HepG2 (cell line): Measurements from ENCODE around the gene TOMM20. TPM values are rescaled to one million over a fixed set of nuclear protein-coding genes. Genes with fewer than 3 reads are reported as not detected.

ENCODE experiments used
- FIP1L1 ChIP-seq: fragments of 200-400 bp; formaldehyde crosslinking; IDR thresholded peaks from 2 replicates; pipeline ENCODE4 v1.6.1; 2018; ENCODE audit warnings: low read depth, mild to moderate bottlenecking, low read length, moderate library complexity, borderline replicate concordance; ENCODE audit not compliant: insufficient read depth
- FOSL2 ChIP-seq: sonication (generic); formaldehyde crosslinking; IDR thresholded peaks from 2 replicates; pipeline ENCODE4 v1.4.0; 2020; ENCODE audit warnings: missing genetic modification reagents
- FOXA1 ChIP-seq, 2 experiments: fragments of 450-650 bp in 1 of 2; sonication (generic) in 1 of 2; formaldehyde crosslinking in 1 of 2; IDR thresholded peaks; 2 replicates each; pipeline versions ENCODE4 v1.4.0 to v1.6.1; 2016 to 2020; ENCODE audit warnings: missing genetic modification reagents in 1 of 2
- FOXA3 ChIP-seq: IDR thresholded peaks from 2 replicates; pipeline ENCODE4 v1.6.1; 2016; ENCODE audit warnings: missing genetic modification reagents, missing compliant biosample characterization
- HMG20B ChIP-seq: conservative IDR thresholded peaks from 2 replicates; pipeline ENCODE4 v1.6.1; 2016; ENCODE audit warnings: missing genetic modification reagents, missing compliant biosample characterization
- IKZF4 ChIP-seq: sonication (generic); formaldehyde crosslinking; IDR thresholded peaks from 2 replicates; pipeline ENCODE4 v1.5.1; 2020; ENCODE audit warnings: borderline replicate concordance, mild to moderate bottlenecking, low read depth, missing genetic modification reagents; ENCODE audit errors: not compliant biosample characterization
- KLF15 ChIP-seq: sonication (generic); formaldehyde crosslinking; IDR thresholded peaks from 2 replicates; pipeline ENCODE4 v1.8.1; 2023; ENCODE audit warnings: borderline replicate concordance, mild to moderate bottlenecking, inconsistent platforms, missing genetic modification reagents, mixed read lengths
- NR2C2 ChIP-seq: sonication (generic); formaldehyde crosslinking; IDR thresholded peaks from 2 replicates; pipeline ENCODE4 v1.4.0; 2020; ENCODE audit warnings: missing genetic modification reagents, mild to moderate bottlenecking, moderate library complexity, borderline replicate concordance
- SAP130 ChIP-seq: IDR thresholded peaks from 2 replicates; pipeline ENCODE4 v1.6.1; 2016; ENCODE audit warnings: low read depth
- SMAD1 ChIP-seq: sonication (generic); formaldehyde crosslinking; IDR thresholded peaks from 2 replicates; pipeline ENCODE4 v1.4.0; 2020; ENCODE audit warnings: missing genetic modification reagents, low read depth, mild to moderate bottlenecking, borderline replicate concordance
- ZNF264 ChIP-seq: sonication (generic); formaldehyde crosslinking; IDR thresholded peaks from 2 replicates; pipeline ENCODE4 v1.4.0; 2020; ENCODE audit warnings: missing genetic modification reagents
- ZNF678 ChIP-seq: sonication (generic); formaldehyde crosslinking; IDR thresholded peaks from 2 replicates; pipeline ENCODE4 v1.4.0; 2020; ENCODE audit warnings: mild to moderate bottlenecking, missing genetic modification reagents
- ZNF749 ChIP-seq: sonication (generic); formaldehyde crosslinking; IDR thresholded peaks from 2 replicates; pipeline ENCODE4 v1.8.0; 2022; ENCODE audit warnings: mild to moderate bottlenecking, missing genetic modification reagents, moderate library complexity, borderline replicate concordance
- ZNF780A ChIP-seq: sonication (generic); formaldehyde crosslinking; IDR thresholded peaks from 2 replicates; pipeline ENCODE4 v1.8.0; 2022; ENCODE audit warnings: mild to moderate bottlenecking, missing genetic modification reagents, moderate library complexity
- polyA plus RNA-seq, 8 experiments: library from polyadenylated mRNA; depleted of rRNA in 3 of 8; stranded (reverse) in 7 of 8; unstranded in 1 of 8; fragments of >200 nt; fragmentation: Illumina TruSeq in 4 of 8; extraction: Trizol in 4 of 8; gene quantifications; 2 replicates each; pipeline versions ENCODE4 v1.2.1 to v1.2.3, GENCODE V29; 2011 to 2016; ENCODE audit warnings: low read depth in 4 of 8, missing spikeins in 1 of 8, mixed read lengths in 1 of 8; ENCODE audit not compliant: insufficient read depth in 1 of 8
- total RNA-seq, 5 experiments: library from RNA; depleted of rRNA; stranded (reverse); fragments of >200 nt; fragmentation: Illumina TruSeq; extraction: Trizol; gene quantifications; 2 replicates each; pipeline ENCODE4 v1.2.3, GENCODE V29; 2016; ENCODE audit warnings: low read depth in 1 of 5
- TF ChIP-seq, protein P1 (sequence below): sonication (generic); formaldehyde crosslinking; IDR thresholded peaks from 2 replicates; pipeline ENCODE4 v1.4.0; 2020; ENCODE audit warnings: missing genetic modification reagents, borderline replicate concordance
- TF ChIP-seq, protein P2 (sequence below): sonication (generic); formaldehyde crosslinking; IDR thresholded peaks from 2 replicates; pipeline ENCODE4 v1.5.1; 2020; ENCODE audit warnings: mild to moderate bottlenecking, moderate library complexity, missing genetic modification reagents

The TOMM20 gene
- total and polyA plus RNA-seq, 2 of the 13 experiments (the other 11 are each of a cell fraction or from before 2014, with no cell fraction given), result 153 to 376 TPM

DNA sequence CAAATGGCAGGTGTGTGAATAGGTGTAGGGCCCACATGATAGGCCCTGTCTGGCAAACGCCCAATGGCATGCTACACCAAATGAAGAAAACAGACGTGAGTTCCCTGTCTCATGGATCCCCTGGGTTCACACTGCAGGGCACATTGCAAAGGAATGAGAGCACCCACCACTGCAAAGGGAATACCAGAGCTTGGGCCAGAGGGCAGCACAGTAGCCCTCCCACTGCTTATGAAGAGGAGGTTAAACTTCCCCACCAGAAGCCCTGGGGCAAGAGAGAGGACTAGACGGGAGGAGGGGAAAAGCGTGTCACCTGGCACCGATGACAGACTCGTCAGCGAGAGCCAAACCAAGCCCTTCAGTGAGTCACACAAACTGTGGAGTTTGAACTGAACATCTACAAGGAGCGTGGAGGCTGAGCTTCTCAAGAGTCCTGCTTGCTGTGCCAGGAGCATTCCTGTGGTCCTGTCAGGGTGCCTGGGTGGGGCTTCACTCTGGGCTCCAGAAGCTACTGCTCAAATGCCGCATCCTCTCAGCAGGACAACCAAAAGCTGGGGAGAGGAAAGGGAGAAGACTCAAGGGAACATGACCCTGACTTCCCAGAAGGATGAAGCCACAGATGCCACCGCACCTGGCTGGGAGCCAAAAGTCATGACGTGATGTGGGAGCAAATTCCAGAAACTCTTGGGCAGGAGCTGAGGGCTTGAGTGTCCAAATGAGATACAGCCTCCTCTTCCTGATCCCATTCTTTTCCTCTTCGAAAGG lies 61.1 kb downstream of the TOMM20 start (continued):
- TF ChIP-seq HMG20B (no peak), ZNF780A (CRISPR knock-in tag) (no peak), SAP130 (peak; percentile 27), ZNF678 (CRISPR knock-in tag) (no peak), SMAD1 (no peak), KLF15 (CRISPR knock-in tag) (no peak), ZNF264 (CRISPR knock-in tag) (no peak), FOSL2 (CRISPR knock-in tag) (peak; percentile 87), FOXA3 (CRISPR knock-in tag) (no peak), FIP1L1 (no peak), ZNF749 (CRISPR knock-in tag) (no peak), IKZF4 (no peak), FOXA1 (IDR thresholded peaks at IDR 0.05) (no peak), FOXA1 (CRISPR knock-in tag; IDR thresholded peaks at IDR 0.05) (no peak), NR2C2 (CRISPR knock-in tag) (no peak)
- TF ChIP-seq, protein P1, sequence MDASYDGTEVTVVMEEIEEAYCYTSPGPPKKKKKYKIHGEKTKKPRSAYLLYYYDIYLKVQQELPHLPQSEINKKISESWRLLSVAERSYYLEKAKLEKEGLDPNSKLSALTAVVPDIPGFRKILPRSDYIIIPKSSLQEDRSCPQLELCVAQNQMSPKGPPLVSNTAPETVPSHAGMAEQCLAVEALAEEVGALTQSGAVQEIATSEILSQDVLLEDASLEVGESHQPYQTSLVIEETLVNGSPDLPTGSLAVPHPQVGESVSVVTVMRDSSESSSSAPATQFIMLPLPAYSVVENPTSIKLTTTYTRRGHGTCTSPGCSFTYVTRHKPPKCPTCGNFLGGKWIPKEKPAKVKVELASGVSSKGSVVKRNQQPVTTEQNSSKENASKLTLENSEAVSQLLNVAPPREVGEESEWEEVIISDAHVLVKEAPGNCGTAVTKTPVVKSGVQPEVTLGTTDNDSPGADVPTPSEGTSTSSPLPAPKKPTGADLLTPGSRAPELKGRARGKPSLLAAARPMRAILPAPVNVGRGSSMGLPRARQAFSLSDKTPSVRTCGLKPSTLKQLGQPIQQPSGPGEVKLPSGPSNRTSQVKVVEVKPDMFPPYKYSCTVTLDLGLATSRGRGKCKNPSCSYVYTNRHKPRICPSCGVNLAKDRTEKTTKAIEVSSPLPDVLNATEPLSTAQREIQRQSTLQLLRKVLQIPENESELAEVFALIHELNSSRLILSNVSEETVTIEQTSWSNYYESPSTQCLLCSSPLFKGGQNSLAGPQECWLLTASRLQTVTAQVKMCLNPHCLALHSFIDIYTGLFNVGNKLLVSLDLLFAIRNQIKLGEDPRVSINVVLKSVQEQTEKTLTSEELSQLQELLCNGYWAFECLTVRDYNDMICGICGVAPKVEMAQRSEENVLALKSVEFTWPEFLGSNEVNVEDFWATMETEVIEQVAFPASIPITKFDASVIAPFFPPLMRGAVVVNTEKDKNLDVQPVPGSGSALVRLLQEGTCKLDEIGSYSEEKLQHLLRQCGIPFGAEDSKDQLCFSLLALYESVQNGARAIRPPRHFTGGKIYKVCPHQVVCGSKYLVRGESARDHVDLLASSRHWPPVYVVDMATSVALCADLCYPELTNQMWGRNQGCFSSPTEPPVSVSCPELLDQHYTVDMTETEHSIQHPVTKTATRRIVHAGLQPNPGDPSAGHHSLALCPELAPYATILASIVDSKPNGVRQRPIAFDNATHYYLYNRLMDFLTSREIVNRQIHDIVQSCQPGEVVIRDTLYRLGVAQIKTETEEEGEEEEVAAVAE (CRISPR knock-in tag), result no peak
- TF ChIP-seq, protein P2, sequence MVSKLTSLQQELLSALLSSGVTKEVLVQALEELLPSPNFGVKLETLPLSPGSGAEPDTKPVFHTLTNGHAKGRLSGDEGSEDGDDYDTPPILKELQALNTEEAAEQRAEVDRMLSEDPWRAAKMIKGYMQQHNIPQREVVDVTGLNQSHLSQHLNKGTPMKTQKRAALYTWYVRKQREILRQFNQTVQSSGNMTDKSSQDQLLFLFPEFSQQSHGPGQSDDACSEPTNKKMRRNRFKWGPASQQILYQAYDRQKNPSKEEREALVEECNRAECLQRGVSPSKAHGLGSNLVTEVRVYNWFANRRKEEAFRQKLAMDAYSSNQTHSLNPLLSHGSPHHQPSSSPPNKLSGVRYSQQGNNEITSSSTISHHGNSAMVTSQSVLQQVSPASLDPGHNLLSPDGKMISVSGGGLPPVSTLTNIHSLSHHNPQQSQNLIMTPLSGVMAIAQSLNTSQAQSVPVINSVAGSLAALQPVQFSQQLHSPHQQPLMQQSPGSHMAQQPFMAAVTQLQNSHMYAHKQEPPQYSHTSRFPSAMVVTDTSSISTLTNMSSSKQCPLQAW (CRISPR knock-in tag), result peak; percentile 74
